HG02840 (cell line): ENCODE measurements around the gene BIK.
A peak's percentile ranks its signal among the peaks of the same experiment; 100 is the strongest.
"Not testable (repeated sequence)": the region's sequence is repeated elsewhere in the genome, so short reads cannot be mapped to it uniquely, and the experiment has no call there.

Experiments
- ATAC-seq: cut with Tn5 transposase; IDR thresholded peaks from one replicate; pipeline ENCODE4 v1.9.1; 2021; ENCODE audit warnings: mild to moderate bottlenecking, moderate library complexity, moderate number of reproducible peaks; ENCODE audit not compliant: unreplicated experiment, low FRiP score

Gene BIK

DNA sequence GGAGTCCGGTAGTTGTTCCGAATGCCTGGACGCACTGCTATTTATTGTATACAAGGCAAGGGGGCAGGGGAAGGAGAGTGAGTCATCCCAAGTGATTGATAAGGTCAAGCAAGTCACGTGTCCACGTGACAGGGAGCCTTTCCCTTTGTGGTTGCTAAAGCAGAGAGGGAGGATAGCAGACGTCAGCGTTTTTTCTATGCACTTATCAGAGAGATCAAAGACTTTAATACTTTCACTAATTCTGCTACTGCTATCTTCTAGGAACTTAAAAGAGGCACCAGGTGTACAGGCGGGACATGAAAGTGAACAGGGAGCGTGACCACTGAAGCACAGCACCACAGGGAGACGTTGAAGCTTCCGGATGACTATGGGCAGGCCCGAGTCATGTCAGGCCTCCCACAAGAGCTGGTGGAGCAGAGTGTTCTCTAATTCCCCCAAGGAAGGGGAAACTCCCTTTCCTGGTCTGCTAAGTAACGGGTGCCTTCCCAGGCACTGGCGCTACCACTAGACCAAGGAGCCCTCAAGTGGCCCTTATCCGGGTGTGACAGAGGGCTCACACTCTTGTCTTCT lies 6.4 kb upstream of the BIK start:
- not testable (repeated sequence) for ATAC-seq

DNA sequence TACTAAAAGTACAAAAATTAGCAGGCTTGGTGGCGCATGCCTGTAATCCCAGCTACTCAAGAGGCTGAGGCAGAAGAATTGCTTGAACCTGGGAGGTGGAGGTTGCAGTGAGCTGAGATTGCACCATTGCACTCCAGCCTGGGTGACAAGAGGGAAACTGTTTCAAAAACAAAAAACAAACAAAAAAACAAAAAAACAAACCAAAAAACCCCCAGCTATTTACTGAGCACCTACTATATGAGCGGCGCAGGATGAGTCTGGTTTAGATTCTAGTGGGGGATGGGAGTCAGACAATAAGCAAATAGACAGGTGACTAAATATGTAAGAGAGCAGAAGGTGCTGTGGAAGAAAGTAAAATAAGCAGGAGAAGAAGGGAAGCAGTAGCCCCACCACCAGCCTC lies 5.6 kb upstream of the BIK start:
- ATAC-seq, result not testable (repeated sequence)

DNA sequence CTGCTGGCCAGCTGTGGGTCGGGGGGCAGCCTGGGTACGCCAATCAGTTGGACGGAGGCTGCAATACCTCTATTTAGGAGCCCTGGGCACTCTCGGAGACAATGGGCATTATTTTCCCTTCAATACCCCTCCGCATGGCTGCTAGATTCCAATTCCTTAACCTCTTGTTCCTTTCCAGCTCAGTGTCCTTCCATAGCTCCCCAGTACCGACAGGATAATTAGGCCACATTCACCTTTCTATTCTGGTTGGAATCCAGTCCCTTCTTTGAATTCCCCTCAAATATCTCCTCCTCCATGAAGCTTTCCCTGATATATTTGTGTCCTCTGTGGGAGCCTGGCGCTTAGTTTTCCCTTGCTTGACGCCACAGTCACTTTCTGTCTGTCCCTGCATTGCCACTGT lies 4.2 kb upstream of the BIK start:
- no peak for ATAC-seq

DNA sequence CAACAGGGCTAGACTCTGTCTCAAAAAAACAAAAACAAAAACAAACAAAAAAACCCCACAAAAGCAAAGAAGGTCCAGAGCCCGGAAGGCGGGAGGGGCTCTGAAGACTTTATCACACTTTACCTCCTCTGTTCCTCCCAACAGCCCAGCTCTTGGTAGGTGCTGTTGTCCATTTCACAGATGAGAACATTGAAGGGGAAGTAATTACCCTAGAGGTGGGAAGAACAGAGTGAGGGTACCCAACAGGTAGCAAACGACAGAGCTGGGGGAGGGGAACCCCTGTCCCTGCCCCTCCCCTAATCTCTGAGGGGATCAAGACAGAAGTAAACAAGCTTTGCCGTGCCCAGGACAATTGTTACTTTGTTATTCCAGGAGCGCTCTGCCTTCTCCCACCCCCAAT lies 1.0 kb upstream of the BIK start:
- no peak for ATAC-seq

DNA sequence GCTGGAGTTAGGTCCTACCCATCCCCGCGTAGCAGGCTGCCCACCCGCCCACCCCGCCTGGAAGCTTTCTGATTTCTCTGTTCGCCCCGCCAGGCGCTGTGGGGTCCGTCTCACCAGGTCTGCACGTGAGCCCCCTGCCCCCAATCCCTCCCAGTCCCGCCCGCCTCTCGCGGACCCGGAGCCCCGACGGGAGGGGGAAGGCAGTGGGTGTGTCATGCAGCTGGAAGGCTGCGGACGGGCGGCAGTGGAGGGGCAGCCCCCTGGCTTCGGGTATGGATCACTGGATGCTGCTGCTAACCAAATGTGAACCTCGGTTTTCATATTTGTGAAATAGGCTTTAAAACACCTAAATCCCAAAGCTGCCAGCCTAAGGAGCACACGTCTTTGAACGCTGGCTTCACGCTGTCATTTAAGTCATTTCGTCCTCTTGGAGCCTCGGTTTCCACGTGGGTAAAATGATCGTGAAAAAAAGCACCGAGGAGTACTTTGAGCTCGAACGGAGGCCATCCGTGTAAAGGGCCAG lies 568 bp upstream of the BIK start:
- no peak for ATAC-seq

DNA sequence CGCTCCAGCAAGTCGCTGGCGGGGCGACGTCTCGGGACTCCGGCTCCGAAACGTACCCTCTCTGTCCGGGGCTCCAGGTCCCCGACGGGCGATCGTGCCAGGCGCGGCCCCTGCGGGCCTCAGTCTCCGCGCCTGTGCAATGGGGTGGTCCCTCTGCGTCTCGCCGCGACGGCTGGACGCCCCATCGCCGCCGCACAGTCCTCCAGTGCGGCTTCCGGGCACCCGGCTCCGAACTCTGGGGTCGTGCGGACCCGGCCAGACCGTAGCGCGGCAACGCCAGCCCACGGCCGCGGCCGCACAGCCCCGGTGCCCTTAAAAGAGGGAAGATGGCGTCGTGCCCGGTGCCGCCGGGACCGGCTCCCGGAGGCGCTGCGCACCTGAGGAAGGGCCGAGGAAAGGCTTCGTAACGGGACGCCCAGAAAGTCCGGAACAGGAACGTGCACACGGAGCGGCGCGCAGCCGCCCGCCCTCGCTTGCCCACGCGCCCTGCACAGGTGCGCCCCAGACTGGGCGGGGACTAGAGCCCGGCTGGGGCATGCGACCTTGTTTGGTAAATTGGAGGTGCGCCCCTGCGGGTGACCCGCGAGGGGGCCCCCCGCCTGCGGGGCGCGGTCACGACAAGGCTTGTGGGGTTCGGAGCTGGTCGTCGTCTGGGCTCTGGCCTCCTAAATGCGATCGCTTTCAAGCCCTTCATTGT lies 525 bp downstream of the BIK start:
- peak; percentile 15 for ATAC-seq

DNA sequence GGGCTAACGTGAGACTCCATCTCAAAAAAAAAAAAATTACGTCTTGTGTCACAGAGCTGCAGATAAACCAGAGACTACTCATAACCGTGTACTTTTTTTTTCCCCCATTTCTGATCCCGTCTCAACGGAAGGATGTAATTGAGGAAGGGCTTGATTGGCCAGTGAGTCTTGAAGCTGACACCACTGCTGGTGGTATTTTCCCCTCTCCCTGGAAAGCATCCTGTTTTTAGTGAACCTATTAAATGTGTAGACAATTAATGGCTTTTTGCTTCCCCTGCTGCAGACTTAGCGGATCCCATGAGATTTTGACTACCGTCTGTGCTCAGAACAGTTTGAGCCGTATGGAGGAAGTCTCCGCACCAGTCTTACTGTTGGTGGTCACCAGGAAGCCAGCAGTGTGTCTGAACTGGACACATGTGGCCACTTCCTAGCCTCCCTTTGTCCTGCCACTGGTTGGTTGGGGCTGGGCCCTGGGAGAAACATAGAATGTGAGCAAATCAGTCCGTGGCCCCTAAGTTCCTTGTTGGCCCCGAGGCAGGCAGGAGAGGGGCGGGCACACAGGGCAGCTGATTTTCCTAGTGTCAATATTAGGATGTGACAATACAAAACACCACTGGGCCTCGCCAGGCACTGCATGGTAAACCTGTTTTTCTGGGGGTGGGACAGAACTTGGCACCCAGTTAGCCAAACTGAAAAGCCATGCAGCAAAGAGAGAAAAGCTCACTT lies 3.1 kb downstream of the BIK start:
- no peak for ATAC-seq

DNA sequence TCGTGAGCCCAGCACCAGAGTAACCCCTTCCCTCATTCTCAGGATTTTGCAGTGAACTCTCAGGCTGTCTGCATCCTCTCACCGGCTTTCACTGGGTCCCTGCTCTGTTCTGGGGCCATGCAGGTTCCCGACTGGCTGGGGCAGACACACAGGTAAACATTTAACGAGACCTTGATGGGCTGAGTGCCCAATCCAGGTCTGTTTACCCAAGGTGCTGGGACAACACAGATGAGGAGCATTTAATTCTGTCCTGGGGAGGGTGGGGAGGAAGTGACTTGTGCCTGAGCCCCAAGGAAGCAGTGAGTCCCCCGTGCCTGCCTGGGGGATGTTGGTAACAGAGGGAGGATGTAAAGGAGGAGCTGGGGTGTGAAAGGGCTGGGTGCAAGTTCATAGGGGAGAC lies 4.4 kb downstream of the BIK start:
- no peak for ATAC-seq

DNA sequence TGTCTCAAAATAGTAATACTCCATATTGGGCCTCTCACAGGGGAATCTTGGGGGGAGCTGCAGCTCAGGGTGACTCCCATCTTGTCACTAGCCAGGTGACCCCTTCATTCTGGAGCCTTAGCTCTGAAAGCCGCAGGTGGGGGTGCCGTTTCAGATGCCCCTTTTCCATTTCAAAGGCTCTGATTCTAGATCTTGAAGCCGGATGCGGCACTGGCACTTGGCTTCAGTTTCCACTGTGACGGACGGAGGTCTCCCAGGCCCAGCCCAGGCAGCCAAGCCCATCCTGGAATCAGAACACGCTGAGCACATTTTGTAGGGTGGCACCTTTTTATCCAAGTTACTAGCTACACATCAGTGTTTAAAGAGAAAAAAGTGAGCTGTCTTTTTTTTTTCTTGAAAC lies 6.4 kb downstream of the BIK start:
- ATAC-seq, result no peak

DNA sequence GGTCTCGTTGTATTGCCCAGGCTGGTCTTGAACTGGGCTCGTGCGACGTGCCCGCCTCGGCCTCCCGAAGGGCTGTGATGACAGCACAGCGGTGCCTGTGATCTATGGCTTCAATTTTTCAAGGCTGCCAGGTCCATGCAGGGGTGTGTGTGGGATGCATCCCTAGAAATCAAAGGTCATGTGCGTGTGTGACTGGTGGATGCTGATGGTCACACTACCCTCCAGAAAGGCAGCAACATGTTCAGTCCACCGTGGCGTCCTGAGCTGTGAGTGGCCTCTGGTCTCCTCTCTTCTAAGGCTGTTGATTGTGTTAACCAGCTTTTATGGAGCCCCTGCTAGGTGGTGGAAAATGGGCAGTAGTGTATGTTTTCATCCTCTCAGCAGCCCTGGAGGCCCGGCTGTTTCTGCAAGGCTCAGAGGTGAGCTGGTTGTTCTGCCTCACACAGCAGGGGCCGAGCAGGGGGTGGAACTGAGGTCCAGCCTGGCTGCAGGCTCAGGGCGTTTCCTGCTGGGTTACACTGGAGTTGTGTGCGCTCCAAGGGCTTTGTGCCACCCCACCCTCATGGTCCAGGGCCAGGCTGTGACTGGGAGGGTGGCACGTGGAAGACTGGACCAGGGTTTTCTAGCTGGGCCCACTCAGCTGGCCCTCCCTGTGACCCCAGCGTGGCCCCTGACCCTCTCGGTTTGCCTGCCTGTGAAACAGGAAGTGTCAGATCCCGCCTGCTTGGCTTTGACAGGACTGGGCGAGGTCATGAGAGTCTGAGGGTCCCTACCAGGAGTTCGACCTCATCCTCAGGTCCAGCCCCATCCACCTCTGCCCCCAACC lies 7.7 kb downstream of the BIK start:
- no peak for ATAC-seq

DNA sequence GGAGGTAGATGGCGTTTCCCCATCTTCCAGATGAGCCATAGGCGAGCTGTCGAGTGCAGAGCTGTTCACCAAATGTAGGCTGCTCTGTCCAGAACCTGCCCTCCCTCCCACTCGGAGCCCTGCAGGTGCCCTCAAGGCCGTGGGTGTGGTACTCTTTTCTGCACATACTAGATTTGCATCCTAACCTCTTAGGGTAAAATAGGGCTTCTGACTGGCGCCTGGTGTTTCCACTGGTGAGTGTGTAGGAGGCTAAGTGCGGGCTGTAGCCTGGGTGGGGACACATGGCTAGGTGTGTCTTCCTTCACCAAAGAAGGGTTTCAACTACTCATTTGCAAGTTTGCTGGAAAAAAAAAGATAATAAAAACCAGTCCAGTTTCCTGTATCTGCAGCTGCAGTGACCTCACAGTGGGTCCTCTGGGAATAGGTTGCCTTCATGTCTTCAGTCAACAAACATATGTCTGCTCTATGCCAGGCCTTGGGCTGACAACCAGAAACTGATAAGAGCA lies 8.5 kb downstream of the BIK start:
- peak; percentile 89 for ATAC-seq

DNA sequence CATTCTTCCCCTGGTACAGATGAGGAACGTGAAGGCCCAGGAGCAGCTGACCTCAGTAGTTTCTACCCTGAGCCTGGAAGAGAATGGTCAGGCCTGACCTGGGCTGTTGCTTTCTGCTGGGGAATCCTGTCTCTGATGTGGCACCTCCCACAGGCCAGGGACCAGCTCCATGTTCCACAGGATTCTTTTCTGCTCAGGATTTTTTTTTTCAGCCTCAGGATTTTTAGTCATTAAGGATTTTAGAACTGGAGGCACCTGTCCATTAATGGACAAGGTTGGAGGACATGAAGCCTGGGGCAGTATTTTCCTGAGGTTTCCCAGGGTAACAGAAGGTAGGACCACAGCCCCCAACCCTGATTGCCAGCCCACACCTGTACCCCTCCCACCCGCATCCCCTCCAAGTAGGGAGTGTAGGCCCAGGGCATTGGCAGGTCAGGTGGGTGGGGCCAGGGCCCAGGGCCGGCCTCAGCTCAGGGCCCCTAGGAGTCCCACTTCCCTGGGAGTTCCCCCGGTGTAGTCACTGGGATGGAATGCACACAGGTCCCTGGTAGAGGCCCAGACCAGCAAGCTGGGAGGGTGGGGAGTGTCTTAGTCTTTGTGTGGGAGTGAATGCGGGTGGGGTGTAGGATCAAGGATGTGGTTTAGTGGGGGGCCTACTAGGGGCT lies 16.1 kb downstream of the BIK start:
- no peak for ATAC-seq

DNA sequence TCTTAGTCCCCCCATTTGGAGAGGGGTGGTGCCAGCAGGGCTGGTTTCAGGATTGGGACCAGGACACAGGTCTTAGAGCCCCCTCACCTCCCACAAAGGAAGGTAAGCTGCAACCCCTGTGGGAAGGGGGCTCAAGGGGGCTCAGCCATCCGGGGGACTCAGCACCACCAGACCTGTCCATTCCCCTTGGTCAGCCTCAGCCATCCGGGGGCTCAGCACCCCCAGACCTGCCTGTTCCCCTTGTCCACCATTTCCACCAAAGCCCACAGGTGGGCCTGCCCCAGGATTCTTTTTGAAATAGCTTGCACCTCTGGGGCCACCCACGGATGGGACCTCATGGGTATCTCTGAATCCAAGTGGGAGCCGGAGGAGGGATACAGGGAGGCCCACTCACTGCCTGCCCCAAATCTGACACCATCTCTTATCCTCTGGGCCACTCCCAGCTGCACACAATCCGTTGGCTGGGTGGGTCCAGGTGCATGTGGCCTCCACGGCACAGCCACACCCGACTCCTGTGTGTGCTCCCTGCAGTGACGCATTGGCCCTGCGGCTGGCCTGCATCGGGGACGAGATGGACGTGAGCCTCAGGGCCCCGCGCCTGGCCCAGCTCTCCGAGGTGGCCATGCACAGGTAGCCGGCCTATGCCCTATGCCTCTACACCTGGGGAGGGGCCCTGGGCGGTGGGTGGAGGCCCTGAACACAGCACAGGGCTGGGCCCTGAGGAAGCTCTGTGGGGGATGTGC lies 16.8 kb downstream of the BIK start:
- no peak for ATAC-seq

DNA sequence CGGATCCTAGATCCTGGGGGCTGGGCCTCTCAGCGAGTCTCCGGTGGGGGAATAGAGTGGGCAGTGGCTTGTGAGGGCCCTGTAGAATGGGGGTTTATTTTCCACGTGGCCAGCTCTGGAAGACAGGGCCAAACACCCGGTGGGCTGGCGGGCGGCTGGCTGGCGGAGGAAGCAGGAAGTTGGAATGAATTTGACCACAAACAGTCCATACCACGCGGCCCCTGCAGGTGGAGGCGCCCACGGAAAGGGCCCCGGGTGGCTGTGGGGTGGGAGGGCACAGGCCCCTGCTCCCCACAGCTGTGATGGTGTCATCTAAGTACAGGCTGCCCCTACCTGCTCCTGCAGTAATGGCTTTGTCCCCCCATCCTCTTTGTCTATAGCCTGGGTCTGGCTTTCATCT lies 17.6 kb downstream of the BIK start:
- no peak for ATAC-seq

DNA sequence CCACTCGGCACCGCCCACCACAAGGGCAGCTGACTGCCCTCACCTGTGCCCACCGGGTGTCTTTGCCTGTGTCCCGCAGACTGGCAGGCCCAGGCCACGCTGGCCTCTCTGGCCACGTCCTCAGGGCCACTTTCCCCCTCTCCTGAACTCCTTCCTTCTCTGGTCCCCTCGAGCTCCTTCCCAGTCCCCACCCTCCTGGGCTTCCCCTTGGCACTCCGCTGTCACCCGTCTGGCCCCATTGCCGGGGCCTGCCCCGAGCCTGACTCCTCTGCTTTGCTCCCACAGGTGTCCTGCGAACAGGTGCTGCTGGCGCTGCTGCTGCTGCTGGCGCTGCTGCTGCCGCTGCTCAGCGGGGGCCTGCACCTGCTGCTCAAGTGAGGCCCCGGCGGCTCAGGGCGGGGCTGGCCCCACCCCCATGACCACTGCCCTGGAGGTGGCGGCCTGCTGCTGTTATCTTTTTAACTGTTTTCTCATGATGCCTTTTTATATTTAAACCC lies 18.4 kb downstream of the BIK start:
- ATAC-seq, result no peak

DNA sequence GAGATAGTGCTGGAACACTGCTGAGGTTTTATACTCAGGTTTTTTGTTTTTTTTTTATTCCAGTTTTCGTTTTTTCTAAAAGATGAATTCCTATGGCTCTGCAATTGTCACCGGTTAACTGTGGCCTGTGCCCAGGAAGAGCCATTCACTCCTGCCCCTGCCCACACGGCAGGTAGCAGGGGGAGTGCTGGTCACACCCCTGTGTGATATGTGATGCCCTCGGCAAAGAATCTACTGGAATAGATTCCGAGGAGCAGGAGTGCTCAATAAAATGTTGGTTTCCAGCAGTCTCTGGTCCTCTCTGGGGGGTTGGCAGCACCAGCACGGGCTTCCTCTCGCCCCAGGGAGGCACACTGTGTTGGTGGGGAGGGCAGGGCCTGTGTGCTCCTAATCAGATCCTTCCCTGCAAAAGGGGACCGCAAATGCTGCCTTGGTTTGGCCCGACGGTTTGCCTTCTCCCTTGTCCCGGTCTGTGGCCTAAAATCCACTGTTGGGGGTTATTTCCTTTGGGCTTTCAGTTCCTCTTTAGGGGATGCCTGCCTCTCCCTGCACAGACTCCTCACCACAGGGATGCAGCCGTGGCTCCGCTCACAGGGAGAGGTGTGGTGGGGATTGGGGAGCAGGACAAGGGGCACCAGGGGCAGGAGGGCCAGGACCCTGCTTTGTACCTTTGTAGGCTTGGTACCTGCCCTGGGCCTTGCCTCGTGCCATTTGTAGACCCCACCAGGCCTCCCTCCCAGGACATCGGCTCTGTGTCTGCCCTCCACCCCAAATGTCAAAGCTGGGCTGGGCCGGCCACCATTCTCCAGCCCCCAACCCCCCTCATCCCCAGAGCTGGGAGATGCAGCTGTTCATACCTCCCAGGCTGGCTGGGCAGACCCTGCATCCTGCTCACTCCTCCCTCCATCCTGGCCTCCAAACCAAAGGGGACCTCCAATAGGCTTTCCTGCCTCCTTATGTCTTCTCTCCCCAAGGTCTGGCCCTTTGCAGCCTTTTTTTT lies 19.2 kb downstream of the BIK start:
- ATAC-seq, result no peak

DNA sequence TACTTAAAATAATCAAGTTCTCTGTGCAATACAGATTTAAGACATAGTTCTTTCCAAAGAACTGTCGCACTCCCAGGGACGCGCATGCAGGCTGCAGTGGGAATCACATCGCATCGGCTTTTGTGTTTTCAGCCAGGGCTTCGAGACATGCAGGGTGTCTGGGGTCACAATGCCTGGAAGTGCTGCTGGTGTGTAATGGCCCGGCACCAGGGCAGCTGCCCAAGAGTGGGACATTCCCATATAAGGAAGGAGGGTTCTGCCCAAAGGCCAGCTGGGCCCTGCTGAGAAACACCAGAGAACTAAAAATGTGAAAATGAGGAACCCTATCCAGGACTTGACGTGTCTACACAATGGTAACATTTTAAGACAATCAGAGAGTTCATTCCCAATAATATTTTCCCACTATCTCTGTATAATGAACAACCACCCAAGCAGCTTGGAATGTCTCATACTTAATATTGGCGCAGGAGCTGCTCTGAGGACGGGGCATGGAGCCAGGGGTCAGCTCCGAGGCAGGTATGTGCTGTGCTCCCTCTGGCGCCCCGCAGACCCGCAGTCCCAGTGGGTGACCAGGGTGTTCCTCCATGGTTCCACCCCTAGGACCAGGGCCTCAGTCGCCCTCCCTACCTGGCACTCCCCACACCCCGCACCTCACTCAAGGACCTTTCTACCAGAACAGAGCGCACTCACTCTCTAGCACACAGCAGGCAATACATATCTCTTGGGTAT lies 21.4 kb downstream of the BIK start:
- no peak for ATAC-seq
